ENCODE data around the gene PFDN2. TPM values are rescaled to one million over a fixed set of nuclear protein-coding genes. Genes with fewer than 3 reads are reported as not detected.

PFDN2 gene
- total and polyA plus RNA-seq, 2 of the 8 experiments (the other 6 are each of a cell fraction or from before 2014, with no cell fraction given): 66.2 to 71.2 TPM

DNA sequence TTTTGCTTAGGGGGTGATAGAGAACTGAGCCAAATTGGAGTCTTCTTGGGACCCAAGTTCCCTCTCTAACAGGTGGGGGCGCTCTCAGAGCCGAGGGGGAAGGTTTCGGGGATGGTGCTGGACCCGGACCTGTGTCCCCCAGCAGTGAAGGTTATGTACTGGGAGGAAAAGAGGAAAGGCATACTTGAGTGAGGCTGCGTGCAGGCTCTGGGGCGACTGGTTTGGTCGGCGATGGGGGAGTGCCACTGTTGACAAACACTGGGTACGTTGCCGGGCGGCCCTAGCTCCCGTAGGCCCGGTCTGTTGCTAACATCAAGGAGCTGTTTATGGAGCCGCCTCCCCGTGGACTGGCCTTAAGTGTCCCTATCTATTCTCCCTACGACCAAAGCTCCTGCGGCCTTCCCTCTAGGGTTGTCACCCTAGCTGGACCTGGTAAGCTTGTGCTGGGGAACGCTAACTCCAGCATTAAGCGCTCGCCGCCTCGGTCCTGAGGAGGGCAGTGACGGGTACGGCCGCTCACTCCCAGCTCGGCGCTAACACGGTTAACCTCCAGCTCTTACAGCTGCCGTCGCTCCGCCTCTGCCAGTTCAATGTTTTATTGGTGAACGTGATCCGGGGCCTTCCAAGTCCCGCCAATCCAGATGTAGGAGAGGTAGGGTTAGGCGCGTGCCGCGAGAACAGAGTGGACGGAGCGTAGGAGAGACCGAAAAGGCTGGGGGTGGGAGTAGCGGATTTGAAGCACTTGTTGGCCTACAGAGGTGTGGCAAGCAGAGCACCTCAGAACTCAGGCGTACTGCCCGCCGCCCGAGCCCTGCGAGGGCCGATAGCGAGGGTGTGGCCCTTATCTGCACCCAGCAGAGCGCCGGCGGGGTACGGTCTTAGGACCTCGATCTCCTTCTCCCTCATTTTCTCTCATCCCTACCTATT lies 48.2 kb upstream of the PFDN2 start, which contains the start of gene PPOX:
TSS of gene PPOX (plus strand) at position 685 of the 927 bp plus-strand sequence. CDS start 422 bp downstream, outside the sequence.
- H3K23ac ChIP-seq (ENCODE audit: insufficient read length): no peak within 1 kb of the TSS
- peak within 1 kb of the TSS; percentile 43 to 69 (median 58) for H3K9ac ChIP-seq (replicated peaks in 1 of 4; ENCODE audit: extremely low read depth in 1 of 4, low read depth in 3 of 4, low read length in 3 of 4)
- H2BK120ac ChIP-seq (replicated peaks; ENCODE audit: low read depth, low read length): no peak within 1 kb of the TSS
- 1% methylated on average over 52 of the region's 54 CpGs; no CpG with 5 or more reads in 1 of the 2 experiments for WGBS, 2 experiments (ENCODE audit: extremely low coverage in 1 of 2, insufficient coverage in 1 of 2, insufficient read length in 1 of 2, insufficient replicate concordance in 2 of 2, low coverage in 1 of 2, low lambda C conversion rate in 2 of 2, missing lambda C conversion rate in 1 of 2)
- peak within 1 kb of the TSS; percentile 41 for H4K8ac ChIP-seq (ENCODE audit: extremely low read depth, insufficient read depth, low read length)
- H3K27ac ChIP-seq (ENCODE audit: low read depth, low read length): peak within 1 kb of the TSS; percentile 47
- H3K23me2 ChIP-seq (ENCODE audit: low read depth, low read length): peaks cover 11% of the 10 kb centered on the region; the same call in 1 of the 2 replicates
- DNase-seq (ENCODE audit: low read depth in 1 of 2, low spot score in 2 of 2) (peak; percentile 90 to 94), FAIRE-seq (peak; percentile 82)
- no peaks in the 10 kb centered on the region for H4K20me1 ChIP-seq (replicated peaks in 1 of 2; ENCODE audit: control insufficient read depth in 1 of 2, insufficient read depth in 2 of 2, low read length in 2 of 2)
- H2BK5ac ChIP-seq (ENCODE audit: low read depth, low read length): peak within 1 kb of the TSS; percentile 3; the same call in 1 of the 2 replicates
- H2AK5ac ChIP-seq (ENCODE audit: low read depth, low read length): no peak within 1 kb of the TSS
- no peaks in the 10 kb centered on the region for H3K27me3 ChIP-seq (replicated peaks in 1 of 4; ENCODE audit: control insufficient read depth in 3 of 4, extremely low read depth in 1 of 4, insufficient read depth in 3 of 4, low read length in 3 of 4)
- no peak within 1 kb of the TSS for H3K14ac ChIP-seq (ENCODE audit: insufficient read length)
- H3K36me3 ChIP-seq (ENCODE audit: control insufficient read depth in 2 of 4, insufficient read depth in 4 of 4, low read length in 3 of 4): peaks cover 3 to 14% (median 10%) of the 10 kb centered on the region in 4 experiments; a peak in 6 of 8 replicates
- ChIA-PET POLR2A (ENCODE audit: partially characterized antibody) (interaction anchor here (1.1 to 4.7 kb wide), 9 partner anchors 8 to 45 kb away, joined by 3 to 51 read pairs (median 12); partner anchors contain the start of genes ADAMTS4, B4GALT3, DEDD and NDUFS2), CTCF (ENCODE audit: partially characterized antibody) (interaction anchor here (0.5 to 5.3 kb wide), 30 partner anchors 10 to 1192 kb away, joined by 3 to 32 read pairs (median 4); partner anchors contain the start of genes ADAMTS4, B4GALT3, DEDD and KLHDC9)
- peak within 1 kb of the TSS; percentile 64 to 87 (median 82) for H3K4me3 ChIP-seq (ENCODE audit: extremely low read depth in 1 of 4, insufficient read depth in 2 of 4, low read depth in 3 of 4, low read length in 4 of 4)
- peak within 1 kb of the TSS; percentile 62; the same call in 1 of the 2 replicates for H2AFZ ChIP-seq (ENCODE audit: low read length)
- peak within 1 kb of the TSS; percentile 20 for H4K5ac ChIP-seq (ENCODE audit: insufficient read length, low read depth, low read length)
- no peaks in the 10 kb centered on the region for H3K79me2 ChIP-seq (ENCODE audit: control insufficient read depth in 1 of 2, insufficient read depth in 2 of 2, low read length in 2 of 2)
- H3K4ac ChIP-seq (replicated peaks; ENCODE audit: insufficient read length, low read depth, low read length): peak within 1 kb of the TSS; percentile 22
- peak within 1 kb of the TSS; percentile 66 to 92 for H3K4me2 ChIP-seq (ENCODE audit: insufficient read depth in 1 of 2, low read depth in 2 of 2, low read length in 2 of 2)
- H2BK15ac ChIP-seq (ENCODE audit: low read length): peak within 1 kb of the TSS; percentile 72; the same call in 1 of the 2 replicates
- H3K56ac ChIP-seq (replicated peaks; ENCODE audit: insufficient read length, low read depth, low read length): peak within 1 kb of the TSS; percentile 9
- H2BK20ac ChIP-seq (ENCODE audit: low read length): no peak within 1 kb of the TSS
- H3K9me3 ChIP-seq (ENCODE audit: insufficient read depth in 2 of 2, low read depth in 1 of 2, low read length in 1 of 2): no peaks in the 10 kb centered on the region
- H3K18ac ChIP-seq (ENCODE audit: extremely low read depth, low read length): no peak within 1 kb of the TSS
- H2BK12ac ChIP-seq (ENCODE audit: low read depth, low read length): no peak within 1 kb of the TSS
- H4K91ac ChIP-seq (replicated peaks; ENCODE audit: insufficient read length, low read length): peak within 1 kb of the TSS; percentile 67
- H3K4me1 ChIP-seq (replicated peaks in 1 of 4; ENCODE audit: control insufficient read depth in 3 of 4, insufficient read depth in 4 of 4, low read length in 3 of 4): peaks cover 0 to 7% (median 5%) of the 10 kb centered on the region in 4 experiments; a peak in 4 of 7 replicates
- no peaks in the 10 kb centered on the region; the same call in 1 of the 2 replicates for H3K79me1 ChIP-seq (ENCODE audit: low read depth, low read length)
- TF ChIP-seq SIN3A (conservative IDR thresholded peaks at IDR 0.05 in 1 of 2, IDR thresholded peaks at IDR 0.05 in 1 of 2; ENCODE audit: low read depth in 1 of 2, low read length in 2 of 2): peak; percentile 21 to 85; a peak in 3 of 4 replicates
- TF ChIP-seq JUND (IDR thresholded peaks at IDR 0.05; ENCODE audit: low read length): 0 out of 2 replicates have a peak, but pooled peaks have one; percentile 5
- no peak for TF ChIP-seq FOSL1 (IDR thresholded peaks at IDR 0.05; ENCODE audit: insufficient read depth, low read depth, low read length)
- TF ChIP-seq NANOG (IDR thresholded peaks at IDR 0.05; ENCODE audit: insufficient read depth, low read depth, low read length, poor library complexity, severe bottlenecking): no peak
- no peak for TF ChIP-seq TEAD4 (IDR thresholded peaks at IDR 0.05; ENCODE audit: low read depth, low read length)
- no peak for TF ChIP-seq MAFK (IDR thresholded peaks at IDR 0.05; ENCODE audit: low read depth, low read length)
- TF ChIP-seq RNF2 (IDR thresholded peaks at IDR 0.05; ENCODE audit: borderline replicate concordance, low read depth, low read length, missing control alignments, poor library complexity, severe bottlenecking): no peak
- TF ChIP-seq KDM1A (IDR thresholded peaks at IDR 0.05; ENCODE audit: borderline replicate concordance, low read length): no peak
- no peak for TF ChIP-seq KDM4A (IDR thresholded peaks at IDR 0.05; ENCODE audit: low read depth, low read length, severe bottlenecking)

Measured in H1 (cell line).